ENCODE data around the gene EEA1. TPM values are rescaled to one million over a fixed set of nuclear protein-coding genes. Genes with fewer than 3 reads are reported as not detected.

The EEA1 gene
- total and polyA plus RNA-seq, 2 of the 8 experiments (the other 6 are each of a cell fraction or from before 2014, with no cell fraction given) = 1.0 to 18.8 TPM

- Histone ChIP-seq H3K9me3 (ENCODE audit: insufficient read depth in 2 of 2, low read depth in 1 of 2, low read length in 1 of 2) (no peaks in the 10 kb centered on the region), H3K23me2 (ENCODE audit: low read depth, low read length) (no peaks in the 10 kb centered on the region)
- CTCF ChIA-PET (ENCODE audit: partially characterized antibody) = interaction anchor here (1.4 kb wide), 1 partner anchor 8 kb away, joined by 3 read pairs; no protein-coding TSS in a partner anchor
- TF ChIP-seq CHD2 (IDR thresholded peaks at IDR 0.05; ENCODE audit: low read length) = no peak
- TF ChIP-seq EZH2 (IDR thresholded peaks at IDR 0.05; ENCODE audit: low read depth, low read length, severe bottlenecking) = no peak
- no peak for TF ChIP-seq NANOG (IDR thresholded peaks at IDR 0.05; ENCODE audit: insufficient read depth, low read depth, low read length, poor library complexity, severe bottlenecking)
- no peak for TF ChIP-seq ASH2L (IDR thresholded peaks at IDR 0.05; ENCODE audit: low read length)
- no peak for TF ChIP-seq SRF (IDR thresholded peaks at IDR 0.05; ENCODE audit: low read depth, low read length)
- TF ChIP-seq EP300 (IDR thresholded peaks at IDR 0.05; ENCODE audit: borderline replicate concordance in 1 of 2, low read depth in 2 of 2, low read length in 2 of 2) = no peak
- no peak for TF ChIP-seq POLR2A (IDR thresholded peaks at IDR 0.05; ENCODE audit: control extremely low read depth in 1 of 2, low read depth in 2 of 2, low read length in 2 of 2)
- TF ChIP-seq NRF1 (IDR thresholded peaks at IDR 0.05; ENCODE audit: low read depth, low read length) = no peak
- TF ChIP-seq PHF8 (conservative IDR thresholded peaks at IDR 0.05; ENCODE audit: low read depth, low read length) = no peak
- no peak for TF ChIP-seq SUZ12 (IDR thresholded peaks at IDR 0.05; ENCODE audit: low read length)
- TF ChIP-seq BCL11A (IDR thresholded peaks at IDR 0.05; ENCODE audit: low read depth in 2 of 2, low read length in 2 of 2) = no peak
- no peak for TF ChIP-seq BACH1 (IDR thresholded peaks at IDR 0.05; ENCODE audit: low read length)
- no peak for TF ChIP-seq ZNF274 (IDR thresholded peaks at IDR 0.05; ENCODE audit: borderline replicate concordance, extremely low read depth, low read length)
- no peak for TF ChIP-seq SP1 (IDR thresholded peaks at IDR 0.05; ENCODE audit: low read depth, low read length)
- TF ChIP-seq, protein P1, sequence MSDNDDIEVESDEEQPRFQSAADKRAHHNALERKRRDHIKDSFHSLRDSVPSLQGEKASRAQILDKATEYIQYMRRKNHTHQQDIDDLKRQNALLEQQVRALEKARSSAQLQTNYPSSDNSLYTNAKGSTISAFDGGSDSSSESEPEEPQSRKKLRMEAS (IDR thresholded peaks at IDR 0.05) = no peak
Measured at GRCh38 chr12:92861381-92861780, 67.7 kb downstream of the EEA1 start.

More at GRCh38 chr12:92861381-92861780, 67.7 kb downstream of the EEA1 start:
- H2BK20ac ChIP-seq (ENCODE audit: low read length) = no peak overlapping the region
- no peak overlapping the region for H4K8ac ChIP-seq (ENCODE audit: extremely low read depth, insufficient read depth, low read length)
- H3K18ac ChIP-seq (ENCODE audit: extremely low read depth, low read length) = no peak overlapping the region
- H3K23ac ChIP-seq (ENCODE audit: insufficient read length) = no peak overlapping the region
- no peaks in the 10 kb centered on the region for H3K4me1 ChIP-seq (replicated peaks in 1 of 4; ENCODE audit: control insufficient read depth in 3 of 4, insufficient read depth in 4 of 4, low read length in 3 of 4)
- H2BK5ac ChIP-seq (ENCODE audit: low read depth, low read length) = no peak overlapping the region
- H3K27ac ChIP-seq (ENCODE audit: low read depth, low read length) = no peak overlapping the region
- H3K14ac ChIP-seq (ENCODE audit: insufficient read length) = no peak overlapping the region
- peaks cover 0 to 3% (median 0%) of the 10 kb centered on the region in 4 experiments; a peak in 2 of 8 replicates for H3K36me3 ChIP-seq (ENCODE audit: control insufficient read depth in 2 of 4, insufficient read depth in 4 of 4, low read length in 3 of 4)
- H4K20me1 ChIP-seq (replicated peaks in 1 of 2; ENCODE audit: control insufficient read depth in 1 of 2, insufficient read depth in 2 of 2, low read length in 2 of 2) = no peaks in the 10 kb centered on the region
- H3K9ac ChIP-seq (replicated peaks in 1 of 4; ENCODE audit: extremely low read depth in 1 of 4, low read depth in 3 of 4, low read length in 3 of 4) = no peak overlapping the region
- no peak overlapping the region for H3K4me3 ChIP-seq (ENCODE audit: extremely low read depth in 1 of 4, insufficient read depth in 2 of 4, low read depth in 3 of 4, low read length in 4 of 4)
- H2BK120ac ChIP-seq (replicated peaks; ENCODE audit: low read depth, low read length) = no peak overlapping the region
- POLR2A ChIA-PET (ENCODE audit: partially characterized antibody) = no interaction called here
- no peaks in the 10 kb centered on the region for H3K79me1 ChIP-seq (ENCODE audit: low read depth, low read length)
- no peaks in the 10 kb centered on the region for H3K79me2 ChIP-seq (ENCODE audit: control insufficient read depth in 1 of 2, insufficient read depth in 2 of 2, low read length in 2 of 2)
- H2BK12ac ChIP-seq (ENCODE audit: low read depth, low read length) = no peak overlapping the region
- FAIRE-seq (no peak), DNase-seq (ENCODE audit: low read depth in 1 of 2, low spot score in 2 of 2) (no peak)
- H4K5ac ChIP-seq (ENCODE audit: insufficient read length, low read depth, low read length) = no peak overlapping the region
- WGBS, 2 experiments (ENCODE audit: extremely low coverage in 1 of 2, insufficient coverage in 1 of 2, insufficient read length in 1 of 2, insufficient replicate concordance in 2 of 2, low coverage in 1 of 2, low lambda C conversion rate in 2 of 2, missing lambda C conversion rate in 1 of 2) = 98% methylated on average over 4 of the region's 4 CpGs; no CpG with 5 or more reads in 1 of the 2 experiments
- no peak overlapping the region for H2AK5ac ChIP-seq (ENCODE audit: low read depth, low read length)
- no peak overlapping the region for H4K91ac ChIP-seq (replicated peaks; ENCODE audit: insufficient read length, low read length)
- H3K4ac ChIP-seq (replicated peaks; ENCODE audit: insufficient read length, low read depth, low read length) = no peak overlapping the region
- H3K27me3 ChIP-seq (replicated peaks in 1 of 4; ENCODE audit: control insufficient read depth in 3 of 4, extremely low read depth in 1 of 4, insufficient read depth in 3 of 4, low read length in 3 of 4) = no peaks in the 10 kb centered on the region
- H2AFZ ChIP-seq (ENCODE audit: low read length) = no peak overlapping the region
- H2BK15ac ChIP-seq (ENCODE audit: low read length) = no peak overlapping the region
- no peak overlapping the region for H3K4me2 ChIP-seq (ENCODE audit: insufficient read depth in 1 of 2, low read depth in 2 of 2, low read length in 2 of 2)
- no peak overlapping the region for H3K56ac ChIP-seq (replicated peaks; ENCODE audit: insufficient read length, low read depth, low read length)

Measured in H1 (cell line).